NB4 (cell line): ENCODE data around the gene OSBPL2.

Experiments
- DNase-seq: peaks from one replicate; pipeline ENCODE4 v3.0.0; 2010; ENCODE audit warnings: low read depth
- H3K4me3 ChIP-seq: one replicate; pipeline ENCODE4 v1.5.1; 2011; ENCODE audit warnings: mild to moderate bottlenecking, low read depth, low read length, moderate library complexity
- MYC ChIP-seq: IDR thresholded peaks from 2 replicates; pipeline ENCODE4 v1.6.1; 2011; ENCODE audit warnings: low read depth, low read length
- POLR2A ChIP-seq: IDR thresholded peaks from 2 replicates; pipeline ENCODE4 v1.6.1; 2011; ENCODE audit warnings: mild to moderate bottlenecking; ENCODE audit not compliant: insufficient read length; ENCODE audit errors: extremely low read depth
- TF ChIP-seq, protein P1 (sequence below): IDR thresholded peaks from 2 replicates; pipeline ENCODE4 v1.6.1; 2011; ENCODE audit warnings: low read depth, low read length
- TF ChIP-seq, protein P2 (sequence below): IDR thresholded peaks from one replicate; pipeline ENCODE4 v1.5.1; 2012; ENCODE audit warnings: low read depth, low read length

The OSBPL2 gene

GRCh38 chr20:62198931-62199330, 39.4 kb upstream of the OSBPL2 start:
- DNase-seq, result no peak
- no peak overlapping the region for H3K4me3 ChIP-seq
- TF ChIP-seq, protein P1, sequence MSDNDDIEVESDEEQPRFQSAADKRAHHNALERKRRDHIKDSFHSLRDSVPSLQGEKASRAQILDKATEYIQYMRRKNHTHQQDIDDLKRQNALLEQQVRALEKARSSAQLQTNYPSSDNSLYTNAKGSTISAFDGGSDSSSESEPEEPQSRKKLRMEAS, result no peak

DNA sequence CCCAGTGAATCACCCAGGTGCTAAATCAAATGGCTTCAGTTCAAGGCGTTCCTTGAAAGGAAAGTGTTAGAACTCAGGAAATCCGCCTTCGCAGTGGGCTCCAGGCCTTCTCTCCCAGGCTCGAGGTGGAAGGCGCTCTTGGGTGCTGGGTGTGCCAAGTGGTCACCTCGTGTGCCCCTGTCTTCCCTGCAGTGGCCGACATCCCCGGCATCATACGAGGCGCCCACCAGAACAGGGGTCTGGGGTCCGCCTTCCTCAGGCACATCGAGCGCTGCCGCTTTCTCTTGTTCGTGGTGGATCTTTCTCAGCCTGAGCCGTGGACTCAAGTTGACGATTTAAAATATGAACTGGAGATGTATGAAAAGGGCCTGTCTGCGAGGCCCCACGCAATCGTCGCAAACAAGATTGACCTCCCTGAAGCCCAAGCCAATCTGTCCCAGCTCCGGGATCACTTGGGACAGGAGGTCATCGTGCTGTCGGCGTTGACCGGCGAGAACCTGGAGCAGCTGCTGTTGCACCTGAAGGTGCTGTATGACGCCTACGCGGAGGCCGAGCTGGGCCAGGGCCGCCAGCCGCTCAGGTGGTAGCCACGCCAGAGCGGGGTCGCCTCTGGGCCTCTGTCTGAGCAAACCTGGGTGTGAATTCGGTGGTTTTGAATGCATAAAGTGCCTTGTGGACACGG, 37.7 kb upstream of the OSBPL2 start:
- H3K4me3 ChIP-seq, result no peak overlapping the region

DNA sequence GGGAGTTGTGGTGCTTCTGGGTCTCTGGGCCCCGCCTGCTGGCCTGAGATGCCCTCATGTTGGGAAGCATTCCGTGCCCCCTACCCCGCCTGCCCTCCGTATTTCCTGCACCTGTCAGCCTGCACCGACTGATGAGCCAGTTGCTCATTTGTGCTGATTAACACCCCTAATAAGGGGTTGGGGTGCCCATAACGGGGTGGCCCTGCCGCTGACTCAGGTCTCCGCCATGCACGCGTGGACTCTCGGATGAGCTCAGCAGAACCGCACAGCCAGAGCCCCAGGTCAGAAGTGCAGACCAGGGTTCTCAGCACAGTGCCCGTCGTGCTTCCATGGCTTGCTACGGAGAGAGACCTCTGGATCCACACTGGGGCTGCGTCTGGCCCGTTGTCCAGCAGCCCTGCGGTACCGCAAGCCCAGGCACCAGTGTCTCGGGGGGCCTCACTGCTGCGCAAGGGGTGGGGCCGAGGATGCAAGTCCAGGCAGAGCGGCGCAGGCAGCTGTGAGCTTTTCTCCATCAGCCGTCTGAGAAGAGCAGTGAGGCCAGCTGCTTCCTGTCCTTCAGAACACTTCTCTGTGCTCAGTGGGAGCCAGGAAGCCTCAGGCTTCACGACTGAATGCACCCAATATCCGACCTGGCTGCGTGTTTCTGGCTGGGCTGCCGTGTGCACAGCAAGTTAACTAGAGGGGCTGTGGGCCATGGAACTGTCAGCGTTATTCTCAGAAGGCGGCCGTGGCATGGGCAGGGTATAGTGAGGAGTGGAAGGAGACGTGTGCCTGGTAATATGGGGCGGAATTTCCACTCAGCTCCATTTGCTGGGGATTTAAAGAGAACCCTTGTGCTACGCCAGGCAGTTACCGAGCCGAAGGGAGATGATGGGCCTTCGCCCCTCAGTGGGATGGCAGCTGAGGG, 36.9 kb upstream of the OSBPL2 start:
- H3K4me3 ChIP-seq, result no peak overlapping the region
- TF ChIP-seq, protein P2, sequence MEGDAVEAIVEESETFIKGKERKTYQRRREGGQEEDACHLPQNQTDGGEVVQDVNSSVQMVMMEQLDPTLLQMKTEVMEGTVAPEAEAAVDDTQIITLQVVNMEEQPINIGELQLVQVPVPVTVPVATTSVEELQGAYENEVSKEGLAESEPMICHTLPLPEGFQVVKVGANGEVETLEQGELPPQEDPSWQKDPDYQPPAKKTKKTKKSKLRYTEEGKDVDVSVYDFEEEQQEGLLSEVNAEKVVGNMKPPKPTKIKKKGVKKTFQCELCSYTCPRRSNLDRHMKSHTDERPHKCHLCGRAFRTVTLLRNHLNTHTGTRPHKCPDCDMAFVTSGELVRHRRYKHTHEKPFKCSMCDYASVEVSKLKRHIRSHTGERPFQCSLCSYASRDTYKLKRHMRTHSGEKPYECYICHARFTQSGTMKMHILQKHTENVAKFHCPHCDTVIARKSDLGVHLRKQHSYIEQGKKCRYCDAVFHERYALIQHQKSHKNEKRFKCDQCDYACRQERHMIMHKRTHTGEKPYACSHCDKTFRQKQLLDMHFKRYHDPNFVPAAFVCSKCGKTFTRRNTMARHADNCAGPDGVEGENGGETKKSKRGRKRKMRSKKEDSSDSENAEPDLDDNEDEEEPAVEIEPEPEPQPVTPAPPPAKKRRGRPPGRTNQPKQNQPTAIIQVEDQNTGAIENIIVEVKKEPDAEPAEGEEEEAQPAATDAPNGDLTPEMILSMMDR, result no peak
- TF ChIP-seq, protein P1, result no peak
- TF ChIP-seq MYC (no peak), POLR2A (no peak)
- no peak for DNase-seq

More for the DNA sequence above, 37.7 kb upstream of the OSBPL2 start:
- no peak for DNase-seq
- TF ChIP-seq, protein P1, result no peak
- TF ChIP-seq POLR2A, result no peak
- TF ChIP-seq, protein P2, result no peak
- TF ChIP-seq MYC, result no peak

- TF ChIP-seq, protein P1, result no peak
- TF ChIP-seq MYC, result no peak
- TF ChIP-seq POLR2A, result no peak
- TF ChIP-seq, protein P2, result no peak
- no peak for DNase-seq
- H3K4me3 ChIP-seq, result no peak overlapping the region
Observed at GRCh38 chr20:62202083-62202395, 36.3 kb upstream of the OSBPL2 start.

- no peak overlapping the region for H3K4me3 ChIP-seq
- TF ChIP-seq MYC (no peak), POLR2A (no peak)
- TF ChIP-seq, protein P2, result no peak
- TF ChIP-seq, protein P1, result no peak
- DNase-seq, result no peak
Observed at GRCh38 chr20:62202676-62203377, 35.5 kb upstream of the OSBPL2 start.
